Panc1 (cell line): ENCODE measurements around the gene DIS3L2. TPM values are rescaled to one million over a fixed set of nuclear protein-coding genes. Genes with fewer than 3 reads are reported as not detected.

ENCODE experiments used
- ATAC-seq: fragments of 200-7000 bp; cut with Tn5 transposase; 2 replicates; pipeline ENCODE4 v1.9.1; 2020; ENCODE audit warnings: mild to moderate bottlenecking, moderate library complexity
- BruUV-seq: library from RNA; stranded (reverse); fragments of 400-500 nt; replicated peaks from 2 replicates; lab custom pipeline; 2021; lab: Mats Ljungman, UMichigan
- CTCF ChIA-PET: fragments of 300-600 bp; sonication (Branson Sonifier 250); formaldehyde crosslinking; loops from one replicate; lab custom pipeline; 2022; ENCODE audit warnings: antibody characterized with exemption; lab: Charles Lee
- POLR2A ChIA-PET: fragments of 300-600 bp; sonication (Branson Sonifier 250); formaldehyde crosslinking; loops from one replicate; lab custom pipeline; 2022; ENCODE audit warnings: antibody characterized with exemption; lab: Charles Lee
- DNase-seq: peaks from one replicate; pipeline ENCODE4 v3.0.0-alpha.2; 2010; ENCODE audit warnings: low read depth, low spot score
- H3K27ac ChIP-seq: 2 replicates; pipeline ENCODE4 v1.5.1; 2011; ENCODE audit warnings: mild to moderate bottlenecking, low read length, inconsistent platforms
- H3K27me3 ChIP-seq: fragments of 200-500 bp; sonication (Bioruptor generic); 2 replicates; pipeline ENCODE4 v1.6.0; 2014; ENCODE audit warnings: low read length, inconsistent platforms; ENCODE audit not compliant: control insufficient read depth, insufficient read depth
- H3K36me3 ChIP-seq: fragments of 200-500 bp; sonication (Bioruptor generic); 2 replicates; pipeline ENCODE4 v1.5.1; 2014; ENCODE audit warnings: inconsistent platforms, mild to moderate bottlenecking, low read length, moderate library complexity; ENCODE audit not compliant: control insufficient read depth, insufficient read depth
- H3K4me1 ChIP-seq: 2 replicates; pipeline ENCODE4 v1.5.1; 2011; ENCODE audit warnings: inconsistent platforms, mild to moderate bottlenecking, low read length, moderate library complexity; ENCODE audit not compliant: control insufficient read depth, insufficient read depth
- H3K4me3 ChIP-seq, 2 experiments: 2 replicates each; pipeline ENCODE4 v1.5.1; 2011 to 2012; ENCODE audit warnings: low read depth in 2 of 2, low read length in 2 of 2, mild to moderate bottlenecking in 2 of 2, inconsistent platforms in 1 of 2, moderate library complexity in 1 of 2
- H3K9me3 ChIP-seq: fragments of 200-500 bp; sonication (Bioruptor generic); 2 replicates; pipeline ENCODE4 v1.5.1; 2014; ENCODE audit warnings: low read depth, mild to moderate bottlenecking, inconsistent platforms, low read length, moderate library complexity; ENCODE audit not compliant: control insufficient read depth, insufficient read depth
- POLR2AphosphoS5 ChIP-seq: IDR thresholded peaks from 2 replicates; pipeline ENCODE4 v1.6.1; 2012; ENCODE audit warnings: mild to moderate bottlenecking, low read depth, low read length, moderate library complexity
- SIN3A ChIP-seq: IDR thresholded peaks from 2 replicates; pipeline ENCODE4 v1.6.1; 2012; ENCODE audit warnings: low read depth, mild to moderate bottlenecking, low read length, moderate library complexity, borderline replicate concordance; ENCODE audit not compliant: insufficient read depth
- TCF7L2 ChIP-seq: IDR thresholded peaks from 2 replicates; pipeline ENCODE4 v1.6.1; 2011; ENCODE audit warnings: mild to moderate bottlenecking, low read depth, low read length, inconsistent platforms
- in situ Hi-C: cut with HindIII; loops from 2 replicates; pipeline ENCODE4 v1.10.0; 2016; ENCODE audit warnings: low sequenced_read_pairs, low pct_unique_long_range_greater_than_20kb
- intact Hi-C: fragments of 100-400 bp; cut with micrococcal nuclease; formaldehyde crosslinking; loops from one replicate; pipeline ENCODE4 v1.10.0; 2022; ENCODE audit not compliant: unreplicated experiment
- total RNA-seq: library from RNA; stranded (reverse); gene quantifications from one replicate; pipeline ENCODE4 v1.2.1, GENCODE V29; 2021; ENCODE audit not compliant: unreplicated experiment
- TF ChIP-seq, protein P1 (sequence below): fragments of 450-650 bp; IDR thresholded peaks from 2 replicates; pipeline ENCODE4 v1.5.1; 2017; ENCODE audit warnings: mild to moderate bottlenecking
- TF ChIP-seq, protein P2 (sequence below), 2 experiments: IDR thresholded peaks; 2 replicates each; pipeline ENCODE4 v1.6.1; 2011 to 2012; ENCODE audit warnings: low read depth in 2 of 2, control low read depth in 1 of 2, low read length in 1 of 2, mild to moderate bottlenecking in 1 of 2, moderate library complexity in 1 of 2; ENCODE audit not compliant: insufficient read depth in 1 of 2

Gene DIS3L2
- total RNA-seq, 1 experiment from 2014 or later = 28.1 TPM

DNA sequence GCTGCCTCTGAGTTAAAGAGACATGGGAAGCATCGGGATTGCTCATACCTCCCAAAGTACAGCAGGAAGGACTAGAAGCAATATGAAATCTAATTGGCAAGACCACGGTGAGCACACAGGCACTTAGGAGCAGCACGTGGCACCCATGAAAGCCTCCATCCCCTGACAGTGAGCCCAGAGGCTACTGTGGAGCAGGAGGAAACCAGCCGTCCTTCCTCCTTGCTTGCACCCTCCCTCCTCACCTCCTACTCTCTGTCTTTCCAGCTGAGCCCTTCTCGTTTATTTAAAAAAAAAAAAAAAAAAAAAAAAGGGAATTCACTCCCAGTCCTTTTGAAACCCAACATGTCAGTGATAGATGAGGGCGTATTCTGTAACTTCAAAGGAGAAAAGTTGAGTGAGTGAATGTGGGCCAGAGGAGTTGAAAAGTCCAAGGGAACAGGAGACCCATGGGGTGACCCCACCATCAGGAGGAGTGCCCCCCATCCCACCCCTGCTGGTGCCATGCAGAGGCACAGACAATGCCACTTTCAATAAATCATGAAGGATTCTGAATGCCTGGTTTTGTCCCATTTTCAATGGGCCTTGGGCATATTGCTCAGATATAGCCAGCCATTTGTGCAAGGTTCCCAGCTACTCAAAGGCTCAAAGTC lies 320.5 kb downstream of the DIS3L2 start:
- Histone ChIP-seq H3K27me3 (no peaks in the 10 kb centered on the region), H3K27ac (no peak overlapping the region), H3K4me3 (no peak overlapping the region), H3K36me3 (no peaks in the 10 kb centered on the region), H3K9me3 (no peaks in the 10 kb centered on the region), H3K4me1 (no peaks in the 10 kb centered on the region)
- in situ Hi-C loops (no loop called here), intact Hi-C loops (no loop called here)
- BruUV-seq = no TSS peak
- TF ChIP-seq, protein P1, sequence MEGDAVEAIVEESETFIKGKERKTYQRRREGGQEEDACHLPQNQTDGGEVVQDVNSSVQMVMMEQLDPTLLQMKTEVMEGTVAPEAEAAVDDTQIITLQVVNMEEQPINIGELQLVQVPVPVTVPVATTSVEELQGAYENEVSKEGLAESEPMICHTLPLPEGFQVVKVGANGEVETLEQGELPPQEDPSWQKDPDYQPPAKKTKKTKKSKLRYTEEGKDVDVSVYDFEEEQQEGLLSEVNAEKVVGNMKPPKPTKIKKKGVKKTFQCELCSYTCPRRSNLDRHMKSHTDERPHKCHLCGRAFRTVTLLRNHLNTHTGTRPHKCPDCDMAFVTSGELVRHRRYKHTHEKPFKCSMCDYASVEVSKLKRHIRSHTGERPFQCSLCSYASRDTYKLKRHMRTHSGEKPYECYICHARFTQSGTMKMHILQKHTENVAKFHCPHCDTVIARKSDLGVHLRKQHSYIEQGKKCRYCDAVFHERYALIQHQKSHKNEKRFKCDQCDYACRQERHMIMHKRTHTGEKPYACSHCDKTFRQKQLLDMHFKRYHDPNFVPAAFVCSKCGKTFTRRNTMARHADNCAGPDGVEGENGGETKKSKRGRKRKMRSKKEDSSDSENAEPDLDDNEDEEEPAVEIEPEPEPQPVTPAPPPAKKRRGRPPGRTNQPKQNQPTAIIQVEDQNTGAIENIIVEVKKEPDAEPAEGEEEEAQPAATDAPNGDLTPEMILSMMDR = no peak
- TF ChIP-seq, protein P2, sequence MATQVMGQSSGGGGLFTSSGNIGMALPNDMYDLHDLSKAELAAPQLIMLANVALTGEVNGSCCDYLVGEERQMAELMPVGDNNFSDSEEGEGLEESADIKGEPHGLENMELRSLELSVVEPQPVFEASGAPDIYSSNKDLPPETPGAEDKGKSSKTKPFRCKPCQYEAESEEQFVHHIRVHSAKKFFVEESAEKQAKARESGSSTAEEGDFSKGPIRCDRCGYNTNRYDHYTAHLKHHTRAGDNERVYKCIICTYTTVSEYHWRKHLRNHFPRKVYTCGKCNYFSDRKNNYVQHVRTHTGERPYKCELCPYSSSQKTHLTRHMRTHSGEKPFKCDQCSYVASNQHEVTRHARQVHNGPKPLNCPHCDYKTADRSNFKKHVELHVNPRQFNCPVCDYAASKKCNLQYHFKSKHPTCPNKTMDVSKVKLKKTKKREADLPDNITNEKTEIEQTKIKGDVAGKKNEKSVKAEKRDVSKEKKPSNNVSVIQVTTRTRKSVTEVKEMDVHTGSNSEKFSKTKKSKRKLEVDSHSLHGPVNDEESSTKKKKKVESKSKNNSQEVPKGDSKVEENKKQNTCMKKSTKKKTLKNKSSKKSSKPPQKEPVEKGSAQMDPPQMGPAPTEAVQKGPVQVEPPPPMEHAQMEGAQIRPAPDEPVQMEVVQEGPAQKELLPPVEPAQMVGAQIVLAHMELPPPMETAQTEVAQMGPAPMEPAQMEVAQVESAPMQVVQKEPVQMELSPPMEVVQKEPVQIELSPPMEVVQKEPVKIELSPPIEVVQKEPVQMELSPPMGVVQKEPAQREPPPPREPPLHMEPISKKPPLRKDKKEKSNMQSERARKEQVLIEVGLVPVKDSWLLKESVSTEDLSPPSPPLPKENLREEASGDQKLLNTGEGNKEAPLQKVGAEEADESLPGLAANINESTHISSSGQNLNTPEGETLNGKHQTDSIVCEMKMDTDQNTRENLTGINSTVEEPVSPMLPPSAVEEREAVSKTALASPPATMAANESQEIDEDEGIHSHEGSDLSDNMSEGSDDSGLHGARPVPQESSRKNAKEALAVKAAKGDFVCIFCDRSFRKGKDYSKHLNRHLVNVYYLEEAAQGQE (IDR thresholded peaks at IDR 0.05; ENCODE audit: insufficient read depth in 1 of 2, low read depth in 2 of 2, low read length in 1 of 2) = no peak
- POLR2A ChIA-PET = interaction anchor here (0.6 kb wide), 1 partner anchor 23 kb away, joined by 4 read pairs; no protein-coding TSS in a partner anchor
- ATAC-seq (no peak), DNase-seq (no peak)
- CTCF ChIA-PET = no interaction called here

- H3K27ac ChIP-seq = no peak overlapping the region
These were observed 321.1 kb downstream of the DIS3L2 start for GRCh38 chr2:232282508-232283055.

More at GRCh38 chr2:232282508-232283055, 321.1 kb downstream of the DIS3L2 start:
- in situ Hi-C loops (no loop called here), intact Hi-C loops (no loop called here)
- DNase-seq = no peak
- Histone ChIP-seq H3K36me3 (no peaks in the 10 kb centered on the region), H3K4me3 (no peak overlapping the region), H3K27me3 (no peaks in the 10 kb centered on the region), H3K9me3 (no peaks in the 10 kb centered on the region), H3K4me1 (no peaks in the 10 kb centered on the region)
- POLR2A ChIA-PET = interaction anchor here (0.6 kb wide), 1 partner anchor 23 kb away, joined by 4 read pairs; no protein-coding TSS in a partner anchor
- CTCF ChIA-PET = no interaction called here
- no TSS peak for BruUV-seq
- ATAC-seq = no peak
- TF ChIP-seq POLR2AphosphoS5 (no peak), SIN3A (no peak), TCF7L2 (no peak)
- TF ChIP-seq, protein P1 = no peak
- TF ChIP-seq, protein P2 (IDR thresholded peaks at IDR 0.05; ENCODE audit: insufficient read depth in 1 of 2, low read depth in 2 of 2, low read length in 1 of 2) = no peak
